ENCODE measurements around the gene GLG1. TPM values are rescaled to one million over a fixed set of nuclear protein-coding genes. Genes with fewer than 3 reads are reported as not detected.

Gene GLG1
- total RNA-seq, 1 donor from 2014 or later, result 97.1 TPM

DNA sequence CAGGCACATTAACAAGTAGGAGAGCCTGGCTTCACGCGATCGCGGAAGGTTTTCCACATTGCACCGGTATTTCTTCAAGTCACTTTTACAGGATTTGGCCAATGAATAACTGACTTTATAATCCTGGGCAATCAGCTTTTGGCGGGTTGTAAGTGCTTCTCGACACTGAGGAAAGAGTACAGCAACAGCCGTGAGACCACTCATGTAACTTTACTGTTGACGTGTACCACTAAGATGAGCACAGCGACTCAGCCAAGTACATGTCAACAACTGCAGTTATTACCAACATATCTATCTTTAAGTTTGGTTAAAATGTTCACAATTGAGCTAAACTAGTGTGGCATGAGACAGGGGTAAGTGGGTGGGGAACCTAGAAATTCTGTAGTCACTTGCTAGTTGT is 113.9 kb downstream of the GLG1 start:
- Histone ChIP-seq H3K4me3 (ENCODE audit: low read length in 3 of 3) (no peak overlapping the region), H3K36me3 (ENCODE audit: control insufficient read depth in 3 of 3, insufficient read depth in 3 of 3, low read length in 3 of 3) (peaks cover 17 to 39% (median 23%) of the 10 kb centered on the region in 3 donors), H3K9me3 (ENCODE audit: control insufficient read depth in 3 of 3, low read length in 3 of 3) (no peaks in the 10 kb centered on the region), H3K27ac (ENCODE audit: low read depth, low read length) (no peak overlapping the region), H3K9ac (ENCODE audit: low read depth in 1 of 3, low read length in 3 of 3) (no peak overlapping the region), H3K27me3 (ENCODE audit: control insufficient read depth in 3 of 3, insufficient read depth in 3 of 3, low read length in 3 of 3) (no peaks in the 10 kb centered on the region), H3K4me1 (ENCODE audit: control insufficient read depth in 3 of 3, insufficient read depth in 3 of 3, low read length in 3 of 3) (no peaks in the 10 kb centered on the region)

DNA sequence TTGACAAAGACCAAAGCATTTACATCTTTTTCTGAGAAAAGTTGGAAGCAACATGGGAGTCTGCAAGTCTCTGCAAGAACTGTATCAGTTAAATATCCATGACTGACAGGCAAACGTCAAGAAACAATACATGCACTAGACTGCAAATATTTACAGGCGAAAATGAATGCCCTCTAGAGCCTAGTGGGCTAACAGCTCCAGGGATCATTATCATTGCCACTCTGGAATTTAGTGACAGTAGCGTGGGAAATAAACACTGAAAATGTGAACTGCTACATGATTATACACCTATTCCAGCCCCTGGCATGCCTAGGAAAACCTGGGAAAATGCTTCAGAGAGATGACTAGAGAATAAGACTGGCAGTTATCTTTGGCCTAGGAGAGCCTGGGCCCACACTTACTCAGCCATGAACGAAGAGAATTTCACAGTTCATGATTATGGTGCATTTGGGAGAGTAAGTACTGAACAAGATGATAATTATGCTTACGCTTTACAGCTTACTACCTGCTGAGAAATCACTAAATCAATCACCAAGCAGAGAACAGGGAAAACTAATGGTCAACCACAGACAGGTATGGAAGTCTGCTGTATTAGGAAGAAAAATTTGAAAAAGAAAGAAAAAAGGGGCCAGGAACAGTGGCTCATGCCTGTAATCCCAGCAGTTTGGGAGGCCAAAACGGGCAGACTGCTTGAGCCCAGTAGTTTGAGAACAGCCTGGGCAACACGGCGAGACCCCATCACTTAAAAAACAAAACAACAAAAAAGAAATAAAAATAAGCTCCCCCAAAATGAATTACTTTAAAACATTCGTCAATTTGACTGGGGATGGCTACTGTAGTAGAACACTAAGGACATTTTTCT is 119.0 kb downstream of the GLG1 start:
- Histone ChIP-seq H3K27ac (ENCODE audit: low read depth, low read length) (no peak overlapping the region), H3K9me3 (ENCODE audit: control insufficient read depth in 3 of 3, low read length in 3 of 3) (no peaks in the 10 kb centered on the region), H3K9ac (ENCODE audit: low read depth in 1 of 3, low read length in 3 of 3) (no peak overlapping the region), H3K4me1 (ENCODE audit: control insufficient read depth in 3 of 3, insufficient read depth in 3 of 3, low read length in 3 of 3) (no peaks in the 10 kb centered on the region), H3K27me3 (ENCODE audit: control insufficient read depth in 3 of 3, insufficient read depth in 3 of 3, low read length in 3 of 3) (no peaks in the 10 kb centered on the region), H3K36me3 (ENCODE audit: control insufficient read depth in 3 of 3, insufficient read depth in 3 of 3, low read length in 3 of 3) (peaks cover 13 to 33% (median 28%) of the 10 kb centered on the region in 3 donors), H3K4me3 (ENCODE audit: low read length in 3 of 3) (no peak overlapping the region)

DNA sequence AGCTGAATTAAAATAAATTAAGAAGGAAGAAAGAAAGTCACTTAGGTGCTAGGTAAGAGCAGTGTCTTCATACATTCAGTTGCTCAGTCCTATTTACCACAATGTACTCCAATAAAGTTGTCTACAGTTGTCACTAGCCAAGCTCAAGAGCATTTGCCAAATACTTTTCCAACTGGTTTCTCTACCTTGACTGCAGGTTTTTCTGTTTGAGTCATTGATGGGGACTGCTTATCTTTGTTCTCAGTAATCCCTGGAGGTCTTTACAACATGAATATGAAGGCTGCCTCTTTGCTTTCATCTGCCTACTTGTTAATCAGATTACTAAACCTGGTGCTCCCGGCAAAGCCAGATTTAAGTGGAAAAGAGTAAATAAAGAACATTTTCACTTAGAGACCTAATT is 121.0 kb downstream of the GLG1 start:
- no peak overlapping the region for H3K4me3 ChIP-seq (ENCODE audit: low read length in 3 of 3)
- H3K4me1 ChIP-seq (ENCODE audit: control insufficient read depth in 3 of 3, insufficient read depth in 3 of 3, low read length in 3 of 3), result no peaks in the 10 kb centered on the region
- H3K27ac ChIP-seq (ENCODE audit: low read depth, low read length), result no peak overlapping the region
- no peak overlapping the region for H3K9ac ChIP-seq (ENCODE audit: low read depth in 1 of 3, low read length in 3 of 3)
- no peaks in the 10 kb centered on the region for H3K27me3 ChIP-seq (ENCODE audit: control insufficient read depth in 3 of 3, insufficient read depth in 3 of 3, low read length in 3 of 3)
- no peaks in the 10 kb centered on the region for H3K9me3 ChIP-seq (ENCODE audit: control insufficient read depth in 3 of 3, low read length in 3 of 3)
- peaks cover 10 to 31% (median 25%) of the 10 kb centered on the region in 3 donors for H3K36me3 ChIP-seq (ENCODE audit: control insufficient read depth in 3 of 3, insufficient read depth in 3 of 3, low read length in 3 of 3)

GRCh38 chr16:74480150-74481029 is 126.5 kb downstream of the GLG1 start:
- no peak overlapping the region for H3K9ac ChIP-seq (ENCODE audit: low read depth in 1 of 3, low read length in 3 of 3)
- no peaks in the 10 kb centered on the region for H3K4me1 ChIP-seq (ENCODE audit: control insufficient read depth in 3 of 3, insufficient read depth in 3 of 3, low read length in 3 of 3)
- peaks cover 6 to 41% (median 27%) of the 10 kb centered on the region in 3 donors for H3K36me3 ChIP-seq (ENCODE audit: control insufficient read depth in 3 of 3, insufficient read depth in 3 of 3, low read length in 3 of 3)
- H3K9me3 ChIP-seq (ENCODE audit: control insufficient read depth in 3 of 3, low read length in 3 of 3), result no peaks in the 10 kb centered on the region
- no peak overlapping the region for H3K4me3 ChIP-seq (ENCODE audit: low read length in 3 of 3)
- H3K27ac ChIP-seq (ENCODE audit: low read depth, low read length), result no peak overlapping the region
- H3K27me3 ChIP-seq (ENCODE audit: control insufficient read depth in 3 of 3, insufficient read depth in 3 of 3, low read length in 3 of 3), result no peaks in the 10 kb centered on the region

DNA sequence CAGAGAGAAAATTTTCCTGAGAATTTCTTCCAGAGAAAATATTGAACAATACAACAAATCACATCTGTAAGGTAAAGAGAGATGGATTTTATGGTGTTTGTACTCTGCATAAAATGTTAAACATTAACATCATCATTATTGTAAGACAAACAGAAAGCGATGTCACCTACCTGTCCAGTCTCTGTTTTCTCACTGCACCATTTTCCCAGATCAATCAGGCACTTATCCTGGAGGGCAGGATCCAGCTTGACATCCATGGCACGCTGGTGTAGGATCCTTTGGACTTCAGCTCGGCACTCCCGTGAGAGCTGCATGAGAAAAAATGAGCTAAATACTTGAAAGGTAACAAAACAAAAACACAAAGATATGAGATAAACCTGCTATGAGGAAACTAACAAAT is 129.7 kb downstream of the GLG1 start:
- H3K4me3 ChIP-seq (ENCODE audit: low read length in 3 of 3), result no peak overlapping the region
- H3K27me3 ChIP-seq (ENCODE audit: control insufficient read depth in 3 of 3, insufficient read depth in 3 of 3, low read length in 3 of 3), result no peaks in the 10 kb centered on the region
- H3K36me3 ChIP-seq (ENCODE audit: control insufficient read depth in 3 of 3, insufficient read depth in 3 of 3, low read length in 3 of 3), result peaks cover 11 to 48% (median 40%) of the 10 kb centered on the region in 3 donors
- H3K27ac ChIP-seq (ENCODE audit: low read depth, low read length), result no peak overlapping the region
- no peaks in the 10 kb centered on the region for H3K4me1 ChIP-seq (ENCODE audit: control insufficient read depth in 3 of 3, insufficient read depth in 3 of 3, low read length in 3 of 3)
- H3K9ac ChIP-seq (ENCODE audit: low read depth in 1 of 3, low read length in 3 of 3), result no peak overlapping the region
- no peaks in the 10 kb centered on the region for H3K9me3 ChIP-seq (ENCODE audit: control insufficient read depth in 3 of 3, low read length in 3 of 3)

DNA sequence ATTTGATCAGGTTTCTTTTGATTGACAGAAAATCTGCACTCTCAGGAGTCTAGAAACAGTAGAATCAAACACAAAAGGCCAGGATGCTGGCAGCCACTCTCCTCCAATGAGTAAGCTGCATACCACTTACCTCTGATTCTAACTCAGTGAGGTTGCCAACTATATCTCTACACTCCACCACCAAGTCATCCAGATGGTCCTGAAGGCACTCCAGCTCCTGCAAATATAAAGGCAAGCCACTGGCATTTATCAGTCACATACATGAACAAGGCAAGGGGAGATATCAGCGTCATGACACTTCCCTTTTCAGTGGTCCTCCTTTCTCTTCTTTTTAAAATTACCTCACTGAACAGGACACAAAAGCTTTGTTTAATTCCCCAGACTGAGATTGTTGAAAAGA is 132.5 kb downstream of the GLG1 start:
- Histone ChIP-seq H3K27me3 (ENCODE audit: control insufficient read depth in 3 of 3, insufficient read depth in 3 of 3, low read length in 3 of 3) (no peaks in the 10 kb centered on the region), H3K36me3 (ENCODE audit: control insufficient read depth in 3 of 3, insufficient read depth in 3 of 3, low read length in 3 of 3) (peaks cover 25 to 67% (median 60%) of the 10 kb centered on the region in 3 donors), H3K27ac (ENCODE audit: low read depth, low read length) (no peak overlapping the region), H3K9ac (ENCODE audit: low read depth in 1 of 3, low read length in 3 of 3) (no peak overlapping the region), H3K9me3 (ENCODE audit: control insufficient read depth in 3 of 3, low read length in 3 of 3) (no peaks in the 10 kb centered on the region), H3K4me1 (ENCODE audit: control insufficient read depth in 3 of 3, insufficient read depth in 3 of 3, low read length in 3 of 3) (no peaks in the 10 kb centered on the region), H3K4me3 (ENCODE audit: low read length in 3 of 3) (no peak overlapping the region)

- H3K27ac ChIP-seq (ENCODE audit: low read depth, low read length), result no peak overlapping the region
- H3K36me3 ChIP-seq (ENCODE audit: control insufficient read depth in 3 of 3, insufficient read depth in 3 of 3, low read length in 3 of 3), result peaks cover 39 to 80% (median 79%) of the 10 kb centered on the region in 3 donors
- no peaks in the 10 kb centered on the region for H3K9me3 ChIP-seq (ENCODE audit: control insufficient read depth in 3 of 3, low read length in 3 of 3)
- H3K9ac ChIP-seq (ENCODE audit: low read depth in 1 of 3, low read length in 3 of 3), result no peak overlapping the region
- no peaks in the 10 kb centered on the region for H3K27me3 ChIP-seq (ENCODE audit: control insufficient read depth in 3 of 3, insufficient read depth in 3 of 3, low read length in 3 of 3)
- no peaks in the 10 kb centered on the region for H3K4me1 ChIP-seq (ENCODE audit: control insufficient read depth in 3 of 3, insufficient read depth in 3 of 3, low read length in 3 of 3)
- H3K4me3 ChIP-seq (ENCODE audit: low read length in 3 of 3), result no peak overlapping the region
Measured at GRCh38 chr16:74472540-74472939, 134.4 kb downstream of the GLG1 start.

DNA sequence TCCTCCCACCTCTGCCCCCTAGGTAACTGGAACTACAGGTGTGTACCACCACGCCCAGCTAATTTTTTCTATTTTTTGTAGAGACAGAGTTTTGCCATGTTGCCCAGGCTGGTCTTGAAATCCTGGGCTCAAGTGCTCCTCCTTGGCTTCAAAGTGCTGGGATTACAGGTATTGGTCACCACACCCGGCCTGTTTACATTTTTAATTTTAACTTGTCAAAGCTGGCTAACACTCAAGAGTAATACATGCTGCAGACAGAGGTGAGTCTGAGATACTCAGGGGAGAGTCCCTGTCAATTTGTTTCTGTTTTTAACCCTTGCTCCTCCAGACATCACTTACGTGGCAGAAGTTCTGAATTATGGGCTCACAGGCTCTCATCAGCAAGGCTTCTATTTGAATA is 134.9 kb downstream of the GLG1 start:
- Histone ChIP-seq H3K4me3 (ENCODE audit: low read length in 3 of 3) (no peak overlapping the region), H3K36me3 (ENCODE audit: control insufficient read depth in 3 of 3, insufficient read depth in 3 of 3, low read length in 3 of 3) (peaks cover 39 to 81% (median 80%) of the 10 kb centered on the region in 3 donors), H3K4me1 (ENCODE audit: control insufficient read depth in 3 of 3, insufficient read depth in 3 of 3, low read length in 3 of 3) (no peaks in the 10 kb centered on the region), H3K27ac (ENCODE audit: low read depth, low read length) (no peak overlapping the region), H3K9me3 (ENCODE audit: control insufficient read depth in 3 of 3, low read length in 3 of 3) (no peaks in the 10 kb centered on the region), H3K27me3 (ENCODE audit: control insufficient read depth in 3 of 3, insufficient read depth in 3 of 3, low read length in 3 of 3) (no peaks in the 10 kb centered on the region), H3K9ac (ENCODE audit: low read depth in 1 of 3, low read length in 3 of 3) (no peak overlapping the region)

- H3K27me3 ChIP-seq (ENCODE audit: control insufficient read depth in 3 of 3, insufficient read depth in 3 of 3, low read length in 3 of 3), result no peaks in the 10 kb centered on the region
- no peaks in the 10 kb centered on the region for H3K4me1 ChIP-seq (ENCODE audit: control insufficient read depth in 3 of 3, insufficient read depth in 3 of 3, low read length in 3 of 3)
- H3K9me3 ChIP-seq (ENCODE audit: control insufficient read depth in 3 of 3, low read length in 3 of 3), result no peaks in the 10 kb centered on the region
- H3K36me3 ChIP-seq (ENCODE audit: control insufficient read depth in 3 of 3, insufficient read depth in 3 of 3, low read length in 3 of 3), result peaks cover 54 to 83% (median 80%) of the 10 kb centered on the region in 3 donors
- H3K27ac ChIP-seq (ENCODE audit: low read depth, low read length), result no peak overlapping the region
- no peak overlapping the region for H3K9ac ChIP-seq (ENCODE audit: low read depth in 1 of 3, low read length in 3 of 3)
- H3K4me3 ChIP-seq (ENCODE audit: low read length in 3 of 3), result no peak overlapping the region
Measured at GRCh38 chr16:74469946-74470478, 136.9 kb downstream of the GLG1 start.

Measured in skeletal muscle tissue (tissue), 4 donors.